ENCODE results near the gene ASPHD2. TPM values are rescaled to one million over a fixed set of nuclear protein-coding genes. Genes with fewer than 3 reads are reported as not detected.

Gene ASPHD2
- total RNA-seq, 4 donors from 2014 or later = 0.20 to 1.2 (median 0.54) TPM

DNA sequence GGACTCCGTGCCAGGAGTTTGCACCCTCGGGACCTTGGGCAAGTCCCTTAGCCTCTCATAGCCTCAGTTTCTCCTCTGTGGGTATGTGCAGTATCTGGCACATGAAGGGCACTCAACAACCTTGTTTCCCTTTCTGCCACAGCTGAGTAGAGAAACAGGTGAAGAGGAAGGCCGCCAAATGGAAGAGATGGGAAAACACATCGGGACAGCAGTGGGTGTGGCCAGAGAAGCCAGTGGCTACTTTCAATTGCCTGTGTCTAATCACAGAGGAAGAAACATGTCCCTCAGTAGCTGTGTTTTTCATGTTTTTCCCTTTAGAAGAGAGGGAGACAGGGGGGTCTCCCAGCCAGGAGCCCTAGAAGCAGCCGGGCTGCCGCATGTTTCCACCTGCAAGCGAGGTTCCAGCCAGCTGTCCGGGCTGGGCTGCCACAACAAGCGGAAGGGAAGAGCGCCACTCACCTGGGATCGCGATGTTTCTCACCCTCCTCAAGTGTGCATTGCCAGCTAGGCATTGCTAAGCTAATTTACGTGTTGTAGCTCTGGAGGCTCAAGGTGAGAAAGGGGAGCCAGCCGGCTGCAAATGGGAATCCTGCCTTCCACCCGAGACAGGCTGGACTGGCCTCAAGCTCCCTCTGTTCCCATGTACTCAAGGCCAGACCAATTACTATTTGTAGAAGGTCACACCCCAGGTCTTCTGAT is 16.7 kb downstream of the ASPHD2 start:
- 69 to 71% methylated on average over 15 of the region's 15 CpGs for WGBS, 2 donors
- TF ChIP-seq EP300 (IDR thresholded peaks at IDR 0.05) (no peak), POLR2A (IDR thresholded peaks at IDR 0.05) (no peak)
- TF ChIP-seq, protein P1, sequence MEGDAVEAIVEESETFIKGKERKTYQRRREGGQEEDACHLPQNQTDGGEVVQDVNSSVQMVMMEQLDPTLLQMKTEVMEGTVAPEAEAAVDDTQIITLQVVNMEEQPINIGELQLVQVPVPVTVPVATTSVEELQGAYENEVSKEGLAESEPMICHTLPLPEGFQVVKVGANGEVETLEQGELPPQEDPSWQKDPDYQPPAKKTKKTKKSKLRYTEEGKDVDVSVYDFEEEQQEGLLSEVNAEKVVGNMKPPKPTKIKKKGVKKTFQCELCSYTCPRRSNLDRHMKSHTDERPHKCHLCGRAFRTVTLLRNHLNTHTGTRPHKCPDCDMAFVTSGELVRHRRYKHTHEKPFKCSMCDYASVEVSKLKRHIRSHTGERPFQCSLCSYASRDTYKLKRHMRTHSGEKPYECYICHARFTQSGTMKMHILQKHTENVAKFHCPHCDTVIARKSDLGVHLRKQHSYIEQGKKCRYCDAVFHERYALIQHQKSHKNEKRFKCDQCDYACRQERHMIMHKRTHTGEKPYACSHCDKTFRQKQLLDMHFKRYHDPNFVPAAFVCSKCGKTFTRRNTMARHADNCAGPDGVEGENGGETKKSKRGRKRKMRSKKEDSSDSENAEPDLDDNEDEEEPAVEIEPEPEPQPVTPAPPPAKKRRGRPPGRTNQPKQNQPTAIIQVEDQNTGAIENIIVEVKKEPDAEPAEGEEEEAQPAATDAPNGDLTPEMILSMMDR (IDR thresholded peaks at IDR 0.05) = no peak

DNA sequence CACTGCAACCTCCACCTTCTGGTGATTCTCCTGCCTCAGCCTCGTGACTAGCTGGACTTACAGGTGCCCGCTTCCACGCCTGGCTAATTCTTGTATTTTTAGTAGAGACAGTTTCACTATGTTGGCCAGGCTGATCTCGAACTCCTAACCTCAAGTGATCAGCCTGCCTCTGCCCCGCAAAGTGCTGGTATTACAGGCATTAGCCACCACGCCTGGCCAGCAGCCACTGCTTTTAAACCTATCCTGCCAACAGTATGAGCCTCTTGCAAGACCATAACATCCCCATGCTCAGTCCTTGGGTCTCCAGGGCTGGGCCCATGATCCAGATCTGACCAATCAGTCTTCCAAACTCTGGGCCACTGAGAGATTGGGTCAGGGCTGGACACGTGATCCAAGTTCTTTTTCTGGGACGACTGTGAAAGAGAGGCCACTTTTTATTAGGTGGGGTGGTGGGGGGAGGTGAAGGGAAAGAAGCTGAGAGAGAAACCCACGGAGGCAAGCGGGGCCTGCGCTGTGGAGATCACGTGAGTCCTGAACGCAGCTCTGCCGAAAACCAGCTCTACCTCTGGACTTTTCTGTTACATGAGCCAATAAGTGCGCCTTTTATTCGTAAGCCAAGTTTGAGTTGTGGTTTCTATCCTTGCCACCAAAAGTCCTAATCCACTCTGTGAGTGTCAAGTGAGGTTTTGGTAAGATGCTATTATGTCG is 17.9 kb downstream of the ASPHD2 start:
- Histone ChIP-seq H3K4me3 (no peak overlapping the region), H3K27ac (no peak overlapping the region), H3K36me3 (peaks cover 0 to 32% (median 4%) of the 10 kb centered on the region in 3 donors), H3K4me1 (no peaks in the 10 kb centered on the region), H3K9me3 (no peaks in the 10 kb centered on the region), H3K27me3 (no peaks in the 10 kb centered on the region)
- 83 to 89% methylated on average over 17 of the region's 17 CpGs for WGBS, 2 donors
- TF ChIP-seq EP300 (IDR thresholded peaks at IDR 0.05) (no peak), POLR2A (IDR thresholded peaks at IDR 0.05) (no peak)
- TF ChIP-seq, protein P1 (IDR thresholded peaks at IDR 0.05) = no peak
- no peak for DNase-seq (ENCODE audit: low spot score in 2 of 2)

More for the DNA sequence above, 16.7 kb downstream of the ASPHD2 start:
- no peak for DNase-seq (ENCODE audit: low spot score in 2 of 2)
- Histone ChIP-seq H3K9me3 (no peaks in the 10 kb centered on the region), H3K36me3 (peaks cover 0 to 19% (median 0%) of the 10 kb centered on the region in 3 donors), H3K27me3 (no peaks in the 10 kb centered on the region), H3K4me3 (no peak overlapping the region), H3K4me1 (no peaks in the 10 kb centered on the region), H3K27ac (no peak overlapping the region)

DNA sequence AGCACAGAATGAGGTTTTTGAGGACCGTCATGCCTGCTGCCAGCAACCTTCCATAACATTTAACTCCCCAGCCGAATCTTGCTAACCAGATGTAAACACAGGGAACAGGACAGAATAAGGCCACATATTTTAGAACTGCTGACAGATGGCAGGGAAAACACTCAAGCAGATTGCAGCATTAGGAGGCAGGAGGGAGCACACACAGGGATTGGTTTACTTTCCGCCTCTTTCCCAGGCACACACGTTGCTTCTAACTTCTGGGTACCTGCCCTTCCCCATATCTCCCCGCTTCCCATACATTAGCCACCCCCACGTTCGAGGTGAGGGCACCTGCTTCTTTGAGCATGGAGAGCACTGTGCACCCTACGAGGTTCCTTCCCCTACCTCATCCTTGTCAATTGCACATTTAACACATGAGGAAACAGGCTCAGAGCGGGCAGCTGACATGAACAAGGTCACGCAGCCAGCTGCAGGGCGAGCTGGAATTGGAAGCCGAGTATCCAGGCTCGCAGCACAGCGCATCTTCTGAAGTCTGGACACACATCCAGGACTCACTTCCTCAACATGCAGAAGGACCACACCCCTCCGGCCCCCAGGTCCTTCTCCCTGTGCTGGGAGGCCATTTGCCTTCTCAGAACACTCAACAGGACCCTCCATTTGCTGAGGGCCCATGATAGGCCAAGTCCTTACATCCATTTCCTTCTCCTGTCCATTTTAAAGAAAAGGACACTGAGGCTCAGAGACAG is 18.7 kb downstream of the ASPHD2 start:
- WGBS, 2 donors = 76 to 79% methylated on average over 15 of the region's 15 CpGs
- no peak for DNase-seq (ENCODE audit: low spot score in 2 of 2)

DNA sequence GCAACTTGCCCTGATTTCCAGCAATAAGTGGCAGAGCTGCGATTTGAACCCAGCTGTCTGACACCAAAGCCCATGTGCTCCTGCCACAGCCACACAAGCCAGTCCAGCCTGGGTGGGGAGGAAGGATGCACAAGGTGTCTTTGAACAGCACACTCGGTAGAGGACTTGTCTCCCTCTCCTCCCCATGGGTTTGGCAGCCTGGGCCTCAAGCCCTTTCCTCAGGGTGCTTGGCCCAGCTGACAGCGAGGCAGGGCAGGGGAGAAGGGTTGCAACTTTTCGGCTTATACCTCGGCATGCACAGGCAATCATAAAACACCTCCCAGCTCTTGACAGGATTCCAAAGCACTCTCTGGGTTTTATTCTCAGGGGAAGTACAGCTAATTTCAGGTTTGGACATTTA is 19.3 kb downstream of the ASPHD2 start:
- no peak overlapping the region for H3K4me3 ChIP-seq
- TF ChIP-seq, protein P1 (IDR thresholded peaks at IDR 0.05) = no peak
- TF ChIP-seq EP300 (IDR thresholded peaks at IDR 0.05) (no peak), POLR2A (IDR thresholded peaks at IDR 0.05) (no peak)
- H3K4me1 ChIP-seq = no peaks in the 10 kb centered on the region
- H3K36me3 ChIP-seq = peaks cover 3 to 45% (median 10%) of the 10 kb centered on the region in 3 donors
- 64 to 78% methylated on average over 5 of the region's 5 CpGs for WGBS, 2 donors
- no peaks in the 10 kb centered on the region for H3K9me3 ChIP-seq
- H3K27ac ChIP-seq = no peak overlapping the region
- no peaks in the 10 kb centered on the region for H3K27me3 ChIP-seq
- DNase-seq (ENCODE audit: low spot score in 2 of 2) = no peak

More for the DNA sequence above, 18.7 kb downstream of the ASPHD2 start:
- no peaks in the 10 kb centered on the region for H3K9me3 ChIP-seq
- TF ChIP-seq, protein P1 (IDR thresholded peaks at IDR 0.05) = no peak
- TF ChIP-seq POLR2A (IDR thresholded peaks at IDR 0.05) (no peak), EP300 (IDR thresholded peaks at IDR 0.05) (no peak)
- no peaks in the 10 kb centered on the region for H3K4me1 ChIP-seq
- H3K27ac ChIP-seq = no peak overlapping the region
- H3K4me3 ChIP-seq = no peak overlapping the region
- no peaks in the 10 kb centered on the region for H3K27me3 ChIP-seq
- peaks cover 3 to 40% (median 10%) of the 10 kb centered on the region in 3 donors for H3K36me3 ChIP-seq

Measured in tibial nerve (tissue), 4 donors.